SKM-1 (cell line): ENCODE results near the gene NEBL.

Experiments
- DNase-seq: peaks from one replicate; lab custom pipeline; 2025; ENCODE audit not compliant: unreplicated experiment; lab: John Stamatoyannopoulos, UW

NEBL gene

DNA sequence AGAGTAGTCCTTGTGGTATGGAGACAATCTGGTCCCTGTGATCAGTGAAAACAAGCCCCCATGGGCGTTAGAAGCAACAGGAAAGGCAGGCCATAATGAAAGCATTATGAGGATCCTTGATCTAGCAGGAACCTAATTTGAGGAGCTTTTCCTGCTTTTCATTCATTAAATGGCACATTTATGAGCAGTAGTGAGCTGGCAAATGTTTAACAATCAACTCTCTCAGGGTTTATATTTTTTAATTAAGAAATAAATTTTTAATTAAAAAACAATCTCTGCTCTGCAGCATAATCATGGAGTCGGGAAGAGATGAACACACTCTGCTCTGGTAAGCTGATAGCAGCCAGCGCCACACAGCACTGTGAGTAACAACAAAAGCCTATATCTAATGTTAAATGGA, 11.3 kb upstream of the NEBL start:
- DNase-seq, result no peak

DNA sequence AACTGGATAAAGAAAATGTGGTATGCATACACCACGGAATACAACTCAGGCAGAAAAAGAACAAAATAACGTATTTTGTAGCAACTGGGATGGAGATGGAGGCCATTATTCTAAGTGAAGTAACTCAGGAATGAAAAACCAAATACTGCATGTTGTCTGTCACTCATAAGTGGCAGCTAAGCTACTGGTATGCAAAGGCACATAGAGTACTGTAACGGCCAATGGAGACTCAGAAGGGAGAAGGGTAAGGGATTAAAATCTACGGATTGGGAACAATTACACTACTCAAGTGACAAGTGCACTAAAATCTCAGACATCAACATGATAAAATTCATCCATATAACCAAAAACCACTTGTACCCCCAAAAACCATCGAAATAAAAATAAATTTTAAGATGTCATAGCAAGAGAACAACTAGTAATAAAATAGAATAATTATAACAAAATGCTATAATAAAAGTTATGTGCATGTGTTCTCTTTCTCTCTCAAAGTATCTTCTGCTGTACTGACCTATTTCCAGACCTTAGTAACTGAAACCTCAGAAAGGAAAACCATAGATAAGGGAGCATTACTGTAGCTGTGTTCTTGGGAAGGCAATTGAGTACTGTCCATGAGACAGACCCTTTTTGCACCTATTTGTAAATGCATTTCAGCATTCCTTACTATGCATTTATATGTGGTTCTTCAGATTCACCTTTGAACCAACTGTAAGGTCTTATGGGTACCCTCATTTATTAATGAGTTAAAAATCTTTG, 6.7 kb upstream of the NEBL start:
- no peak for DNase-seq

DNA sequence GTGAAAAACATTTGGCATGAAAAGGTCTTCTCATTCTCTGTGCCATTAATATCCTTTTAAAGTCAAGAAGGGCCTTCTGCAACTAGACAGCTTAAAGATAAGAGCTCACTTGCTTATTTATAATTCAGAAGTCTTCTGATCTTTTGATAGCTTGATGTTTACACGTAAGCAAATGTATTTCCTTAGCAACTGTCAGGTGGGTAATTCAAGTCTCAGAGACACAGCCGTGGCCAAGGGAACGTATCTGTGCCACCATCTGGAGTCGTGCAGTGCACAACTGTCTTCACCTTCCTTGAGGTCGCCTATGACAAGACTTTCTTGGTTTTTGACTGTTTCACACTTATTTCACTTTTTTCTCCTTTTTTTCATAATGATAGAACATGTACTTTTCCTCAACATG, 4.0 kb upstream of the NEBL start:
- DNase-seq, result no peak

GRCh38 chr10:20898866-20899535, 1.9 kb upstream of the NEBL start:
- no peak for DNase-seq

DNA sequence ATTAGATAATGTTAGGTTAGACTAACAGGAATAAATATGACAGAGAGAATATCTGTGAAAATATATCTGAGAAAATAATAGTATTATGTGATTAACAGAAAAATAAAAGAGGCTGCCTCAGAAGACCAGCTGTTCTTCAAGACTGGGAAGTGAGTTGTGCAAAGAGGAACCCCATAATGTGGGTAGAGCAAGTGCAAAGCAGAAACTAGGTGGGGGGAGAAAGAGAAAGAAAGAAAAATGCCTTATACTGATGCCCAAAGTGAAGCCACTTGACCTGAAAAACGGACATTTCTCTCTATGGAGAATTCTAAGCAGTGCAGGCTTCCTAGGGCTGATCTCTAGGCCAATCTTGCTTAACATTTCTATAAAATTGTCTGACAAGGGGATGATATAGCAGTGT, 3.8 kb downstream of the NEBL start:
- no peak for DNase-seq

DNA sequence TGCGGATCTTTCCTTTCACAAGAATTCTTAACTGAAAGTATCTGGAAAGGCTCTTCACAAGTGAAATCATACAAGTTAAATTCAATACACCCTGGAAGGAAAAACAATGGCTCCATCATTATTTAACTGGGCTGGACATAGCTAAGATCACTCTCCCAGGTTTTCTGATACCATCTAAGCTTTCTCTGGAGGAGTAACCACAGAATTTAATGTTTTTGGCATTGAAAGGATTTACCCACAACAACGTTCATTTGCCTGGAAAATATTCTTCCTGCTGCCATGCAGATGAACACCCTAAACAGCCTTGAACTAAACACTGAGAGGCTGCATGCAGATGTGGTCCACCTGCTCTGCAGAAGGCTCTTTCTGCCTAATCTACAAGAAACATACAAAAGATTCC, 4.3 kb downstream of the NEBL start:
- DNase-seq, result no peak

DNA sequence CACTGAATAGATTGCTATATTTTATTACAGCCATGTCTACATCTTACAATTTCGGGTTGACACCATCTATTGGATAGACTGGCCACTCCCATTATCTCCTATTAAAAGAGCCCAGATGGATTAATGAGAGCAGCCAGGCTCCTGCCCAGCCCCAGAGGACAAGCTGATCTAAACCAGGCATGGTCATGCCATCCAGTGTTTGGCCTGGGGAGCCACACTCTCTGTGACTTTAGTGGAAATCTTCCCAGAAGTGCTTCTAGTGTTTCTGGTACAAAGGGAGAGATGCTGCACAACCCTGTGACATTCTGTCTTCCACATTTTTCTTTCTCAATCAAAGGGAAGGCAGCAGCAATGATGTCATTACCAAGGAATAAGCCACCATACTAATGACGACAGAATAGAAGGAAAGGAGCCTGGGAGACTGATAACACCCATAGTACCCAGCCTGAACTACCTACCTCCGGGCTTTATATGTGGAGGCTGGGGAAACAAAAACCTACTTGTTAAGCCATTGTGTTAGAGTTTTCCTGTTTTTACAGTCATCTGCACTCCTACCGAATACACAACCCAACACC, 5.0 kb downstream of the NEBL start:
- DNase-seq, result no peak

- no peak for DNase-seq
Measured at GRCh38 chr10:20891338-20891714, 5.8 kb downstream of the NEBL start.

GRCh38 chr10:20890491-20891337, 6.4 kb downstream of the NEBL start:
- DNase-seq, result no peak

GRCh38 chr10:20890009-20890408, 7.1 kb downstream of the NEBL start:
- DNase-seq, result no peak

- DNase-seq, result no peak
Measured at GRCh38 chr10:20888620-20889330, 8.3 kb downstream of the NEBL start.

GRCh38 chr10:20887706-20888555, 9.2 kb downstream of the NEBL start:
- DNase-seq, result no peak

DNA sequence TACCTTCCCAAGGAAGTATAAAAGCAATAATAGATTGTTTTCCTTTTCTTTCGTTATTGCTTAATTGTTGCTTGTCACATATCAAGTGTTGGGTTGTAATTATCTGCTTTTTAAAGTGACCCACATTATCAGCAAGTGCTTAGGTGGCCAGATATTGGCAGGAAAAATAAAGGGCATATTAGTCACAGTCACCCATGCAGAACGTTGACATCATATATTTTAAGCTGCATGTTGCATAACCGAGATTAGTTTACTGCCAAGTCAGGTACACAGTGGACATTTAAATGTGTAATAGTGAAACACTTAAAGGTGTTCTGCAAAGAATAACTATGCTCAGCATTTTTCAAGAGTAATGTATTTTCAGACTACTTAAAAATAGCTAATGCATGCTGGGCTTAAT, 11.4 kb downstream of the NEBL start:
- no peak for DNase-seq

DNA sequence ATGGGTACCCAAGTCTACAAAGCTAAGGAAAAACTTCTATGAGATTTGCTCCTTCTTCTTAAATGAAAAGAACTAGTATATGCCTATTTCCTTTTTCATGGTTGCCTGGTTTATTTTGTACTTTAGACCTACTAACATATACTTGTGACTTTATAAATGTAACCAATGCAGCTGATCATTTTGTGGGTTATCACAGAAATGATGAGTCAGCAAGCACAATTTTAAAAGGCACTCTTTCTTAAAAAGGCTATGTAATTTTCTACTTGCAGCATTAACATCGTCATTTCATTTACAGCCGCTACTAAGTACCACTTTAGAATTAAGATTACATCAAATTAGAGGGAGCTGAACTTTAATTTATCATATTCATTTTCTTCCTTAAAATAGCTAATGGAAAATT, 13.6 kb downstream of the NEBL start:
- DNase-seq, result no peak

GRCh38 chr10:20882091-20882490, 15.0 kb downstream of the NEBL start:
- no peak for DNase-seq

GRCh38 chr10:20879136-20879535, 18.0 kb downstream of the NEBL start:
- DNase-seq, result no peak

- DNase-seq, result no peak
Measured at GRCh38 chr10:20877986-20878983, 18.8 kb downstream of the NEBL start.

GRCh38 chr10:20877554-20877953, 19.6 kb downstream of the NEBL start:
- DNase-seq, result no peak

GRCh38 chr10:20874261-20874660, 22.9 kb downstream of the NEBL start:
- DNase-seq, result no peak
